Adipose tissue (tissue), 3 donors: ENCODE measurements around the gene SFRP5. TPM values are rescaled to one million over a fixed set of nuclear protein-coding genes. Genes with fewer than 3 reads are reported as not detected.

ENCODE experiments used
- H3K27ac ChIP-seq: one replicate; pipeline ENCODE4 v1.5.1; 2013; ENCODE audit warnings: low read depth, low read length
- WGBS, 3 donors: extraction: QIAGEN DNeasy Blood & Tissue Kit; methylation state at CpG; one replicate each; pipeline ENCODE4 v1.1.7; 2013; 5-methylcytosine and 5-hydroxymethylcytosine counted together
- polyA plus RNA-seq, 3 donors: library from polyadenylated mRNA; stranded (reverse); fragments of 200-250 nt; gene quantifications; one replicate each; pipeline ENCODE4 v1.2.3, GENCODE V29; 2013
- donor health status: healthy with polysubstance abuse.
- donor health status: Bipolar disorder and iron deficiency.
- donor health status: healthy.

Gene SFRP5
- polyA plus RNA-seq, 3 donors = 0.11 to 86.2 (median 0.67) TPM

DNA sequence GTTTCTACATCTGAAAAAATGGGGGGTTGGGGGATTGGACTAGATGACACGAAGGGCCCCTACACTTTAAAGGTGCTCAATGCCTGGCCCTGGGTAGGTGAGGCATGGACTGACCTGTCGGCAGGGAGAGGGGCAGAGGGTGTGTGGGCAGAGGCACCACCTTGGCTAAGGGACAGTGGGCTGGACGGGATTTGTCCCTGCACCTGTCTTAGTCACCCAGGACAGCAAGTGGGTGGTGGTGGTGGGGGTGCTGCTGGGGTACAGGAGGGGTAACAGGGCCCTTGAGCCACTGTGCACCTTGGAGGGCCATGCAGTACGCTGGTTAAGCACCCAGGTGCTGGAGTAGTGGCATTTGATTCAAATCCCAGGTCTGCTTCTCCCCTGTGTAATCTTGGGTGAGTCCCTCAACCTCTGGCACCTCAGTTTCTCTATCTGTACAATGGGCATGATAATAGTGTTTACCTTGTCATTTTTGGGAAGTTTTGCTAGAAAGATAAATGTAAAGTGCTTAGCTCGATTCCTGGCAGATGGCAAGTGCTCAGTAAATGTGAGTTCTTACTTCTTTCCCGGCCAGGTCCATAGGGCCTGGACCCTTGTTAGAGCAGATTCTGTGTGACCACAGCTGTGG lies 18.1 kb upstream of the SFRP5 start:
- 41 to 77% (median 69%) methylated on average over 5 to 6 of the region's 6 CpGs for WGBS, 3 donors
- no peak overlapping the region for H3K27ac ChIP-seq

DNA sequence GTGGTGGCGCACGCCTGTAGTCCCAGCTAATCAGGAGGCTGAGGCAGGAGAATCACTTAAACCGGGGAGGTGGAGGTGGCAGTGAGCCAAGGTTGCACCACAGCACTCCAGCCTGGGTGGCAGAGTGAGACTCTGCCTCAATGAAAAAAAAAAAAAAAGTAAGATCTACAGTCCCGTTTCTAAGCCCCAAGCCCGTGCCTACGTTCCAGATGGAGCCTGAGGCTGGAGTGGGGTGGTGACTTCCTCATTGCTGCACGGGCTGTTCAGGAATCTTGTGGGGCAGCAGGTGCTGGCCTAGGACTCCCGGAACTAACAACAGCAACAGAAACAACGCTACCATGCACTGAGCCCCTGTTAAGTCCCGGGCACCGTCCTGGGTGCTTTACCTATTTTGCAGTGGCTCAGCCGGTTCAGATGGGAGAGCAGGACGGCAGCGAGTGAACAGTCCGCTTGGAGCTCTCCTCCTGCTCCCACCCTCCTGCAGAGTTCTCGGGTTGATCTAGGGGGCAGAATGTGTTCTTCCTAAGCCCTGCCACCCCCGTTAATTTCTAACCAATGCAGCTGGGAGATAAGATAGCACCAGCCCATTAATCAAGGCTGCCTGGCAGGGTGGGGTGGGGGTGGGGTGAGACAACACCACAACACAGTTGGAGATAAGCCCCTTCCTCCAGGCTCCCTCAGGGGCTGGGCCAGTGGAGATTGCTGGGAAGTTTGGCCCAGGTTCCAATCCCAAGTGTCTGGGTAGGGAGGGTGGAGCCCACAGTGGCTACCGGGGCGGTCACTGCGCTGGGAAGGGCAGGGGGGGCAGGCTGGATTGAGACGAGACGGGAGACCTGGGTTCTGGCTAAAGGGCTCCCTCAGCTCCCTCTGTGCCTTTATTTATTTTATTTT lies 17.0 kb upstream of the SFRP5 start:
- no peak overlapping the region for H3K27ac ChIP-seq
- 7 to 17% (median 16%) methylated on average over 22 of the region's 22 CpGs for WGBS, 3 donors

DNA sequence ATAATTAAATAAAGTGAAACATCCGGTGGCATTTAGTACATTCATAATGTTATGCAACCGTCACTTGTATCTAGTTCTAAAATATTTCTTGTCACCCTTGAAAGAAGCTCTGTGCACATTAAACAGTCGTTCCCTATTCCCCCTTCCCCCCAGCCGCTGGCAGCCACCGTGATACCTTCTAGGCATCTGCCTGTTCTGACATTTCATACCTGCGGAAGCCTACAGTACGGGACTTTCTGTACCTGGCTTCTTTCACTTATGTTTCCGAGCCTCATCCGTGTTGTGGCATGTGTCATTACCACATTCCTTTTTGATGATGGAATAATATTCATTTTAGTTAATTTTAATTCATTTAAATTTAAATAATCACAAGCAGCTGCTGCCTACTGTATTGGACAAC lies 13.9 kb upstream of the SFRP5 start:
- WGBS, 3 donors = 32 to 86% (median 85%) methylated on average over 9 of the region's 9 CpGs
- no peak overlapping the region for H3K27ac ChIP-seq

DNA sequence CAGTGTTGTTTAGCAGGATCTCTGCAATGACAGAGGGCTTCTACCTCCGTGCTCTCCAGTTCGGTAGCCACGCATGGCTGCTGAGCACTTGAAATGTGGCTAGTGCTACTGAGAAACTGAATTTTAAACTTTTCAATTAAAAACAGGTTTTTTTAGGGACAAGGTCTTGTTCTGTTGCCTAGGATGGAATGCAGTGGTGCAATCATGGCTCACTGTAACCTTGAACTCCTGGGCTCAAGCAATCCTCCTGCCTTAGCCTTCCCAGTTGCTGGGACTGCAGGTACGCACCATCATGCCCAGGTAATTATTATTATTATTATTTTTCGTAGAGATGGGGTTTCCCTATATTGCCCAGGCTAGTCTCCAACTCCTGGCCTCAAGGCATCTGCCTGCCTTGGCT lies 13.4 kb upstream of the SFRP5 start:
- H3K27ac ChIP-seq = no peak overlapping the region
- 59 to 93% (median 89%) methylated on average over 5 of the region's 5 CpGs for WGBS, 3 donors

DNA sequence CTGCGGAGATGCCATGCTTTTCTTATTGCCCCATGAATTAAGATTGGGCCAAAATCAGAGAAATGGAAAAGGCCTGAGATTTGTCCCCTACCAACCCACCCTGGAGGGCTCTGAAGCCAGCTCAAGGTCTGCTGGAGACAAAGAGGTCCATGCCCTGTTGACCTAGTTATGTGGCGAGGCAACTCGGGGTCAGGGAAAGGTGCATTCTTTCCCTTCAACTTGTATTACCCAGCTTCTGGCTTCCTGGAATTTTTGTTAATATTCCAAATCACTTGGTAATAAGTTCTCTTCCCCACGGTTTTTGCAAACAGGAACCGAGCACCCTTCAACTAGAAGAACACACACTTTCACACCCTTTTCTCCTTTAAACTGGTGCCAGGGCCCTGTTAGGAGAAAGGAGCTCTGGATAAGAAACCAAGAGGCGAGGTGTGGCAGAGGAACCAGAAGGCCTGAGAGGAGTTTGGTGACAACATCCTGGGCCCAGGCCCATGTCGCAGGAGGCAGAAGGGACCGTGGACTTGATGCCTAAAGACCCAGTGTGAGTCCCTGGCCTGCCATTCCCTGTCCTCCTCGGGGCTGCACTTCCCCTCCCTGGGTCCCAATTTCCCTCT lies 12.5 kb upstream of the SFRP5 start:
- no peak overlapping the region for H3K27ac ChIP-seq

DNA sequence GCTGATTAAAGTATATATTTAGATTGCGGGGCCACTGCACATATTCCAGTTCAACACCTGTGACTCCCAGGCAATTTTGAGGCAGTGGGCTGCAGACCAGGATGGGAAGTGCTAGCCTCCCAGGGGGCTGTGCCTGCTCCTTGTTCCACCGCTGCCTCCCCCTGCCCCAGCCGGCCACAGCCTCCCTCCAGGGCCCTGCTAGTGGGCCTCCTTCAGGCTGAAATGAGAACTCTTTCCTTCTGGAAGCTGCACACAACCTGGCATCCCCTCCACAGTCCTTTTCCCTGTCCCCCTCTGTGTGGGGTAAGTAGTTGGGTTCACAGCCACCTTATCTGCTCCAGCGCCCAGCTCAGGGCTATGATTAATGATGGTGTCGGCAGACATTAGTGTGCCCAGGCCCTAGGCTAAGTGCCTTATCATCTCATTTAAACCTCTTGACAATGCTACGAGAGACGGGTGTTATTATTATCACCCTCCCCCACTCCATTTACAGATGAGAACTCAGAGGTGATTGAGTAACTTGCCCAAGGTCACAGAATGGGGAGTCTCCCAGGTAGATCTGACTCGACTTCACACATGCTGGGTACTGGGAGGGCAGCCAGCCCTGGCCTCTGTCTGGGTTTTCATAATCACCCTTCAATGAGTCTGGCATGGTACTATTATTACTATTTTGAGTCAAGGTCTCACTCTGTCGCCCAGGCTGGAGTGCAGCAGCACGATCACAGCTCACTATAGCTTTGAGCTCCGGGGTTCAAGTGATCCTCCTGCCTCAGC lies 10.8 kb upstream of the SFRP5 start:
- H3K27ac ChIP-seq = no peak overlapping the region
- 29 to 86% (median 77%) methylated on average over 11 of the region's 11 CpGs for WGBS, 3 donors

More for the DNA sequence above, 12.5 kb upstream of the SFRP5 start:
- WGBS, 3 donors = 37 to 81% (median 81%) methylated on average over 9 of the region's 9 CpGs

DNA sequence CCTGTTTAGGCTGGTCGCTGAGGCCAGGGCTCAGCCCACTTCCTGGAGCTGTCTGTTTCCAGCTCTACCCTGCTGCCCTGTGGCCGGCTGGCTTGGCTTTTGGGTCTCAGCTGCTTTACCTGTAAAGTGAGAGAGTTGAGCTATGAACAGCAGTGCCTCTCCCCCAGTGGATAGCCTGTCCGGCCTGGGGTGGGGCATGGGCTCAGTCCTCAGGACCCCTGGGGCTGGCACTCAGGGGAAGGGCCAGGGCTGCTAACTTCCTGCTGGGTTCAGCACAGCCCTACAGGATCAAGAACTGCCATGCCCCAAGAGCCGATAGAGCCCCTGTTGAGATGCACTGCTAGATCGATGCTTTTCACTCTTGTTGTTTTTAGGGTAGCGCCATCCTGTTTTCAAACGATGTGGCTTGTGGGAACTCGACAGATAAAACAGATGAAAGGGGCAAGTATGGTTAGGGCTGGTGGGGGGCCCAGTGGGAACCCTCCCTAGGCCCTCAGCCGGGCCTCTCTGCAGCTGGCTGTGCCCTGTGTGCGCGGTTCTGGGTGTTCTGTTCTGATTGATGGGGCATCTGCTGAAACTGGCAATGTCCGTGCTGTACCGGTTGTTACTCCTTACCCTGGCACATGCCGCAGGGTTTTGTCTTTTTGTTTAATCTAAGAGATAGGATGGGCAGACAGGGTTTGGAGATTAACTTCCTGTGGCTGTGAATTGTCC lies 10.0 kb upstream of the SFRP5 start:
- 28 to 67% (median 63%) methylated on average over 14 of the region's 14 CpGs for WGBS, 3 donors
- H3K27ac ChIP-seq = no peak overlapping the region

DNA sequence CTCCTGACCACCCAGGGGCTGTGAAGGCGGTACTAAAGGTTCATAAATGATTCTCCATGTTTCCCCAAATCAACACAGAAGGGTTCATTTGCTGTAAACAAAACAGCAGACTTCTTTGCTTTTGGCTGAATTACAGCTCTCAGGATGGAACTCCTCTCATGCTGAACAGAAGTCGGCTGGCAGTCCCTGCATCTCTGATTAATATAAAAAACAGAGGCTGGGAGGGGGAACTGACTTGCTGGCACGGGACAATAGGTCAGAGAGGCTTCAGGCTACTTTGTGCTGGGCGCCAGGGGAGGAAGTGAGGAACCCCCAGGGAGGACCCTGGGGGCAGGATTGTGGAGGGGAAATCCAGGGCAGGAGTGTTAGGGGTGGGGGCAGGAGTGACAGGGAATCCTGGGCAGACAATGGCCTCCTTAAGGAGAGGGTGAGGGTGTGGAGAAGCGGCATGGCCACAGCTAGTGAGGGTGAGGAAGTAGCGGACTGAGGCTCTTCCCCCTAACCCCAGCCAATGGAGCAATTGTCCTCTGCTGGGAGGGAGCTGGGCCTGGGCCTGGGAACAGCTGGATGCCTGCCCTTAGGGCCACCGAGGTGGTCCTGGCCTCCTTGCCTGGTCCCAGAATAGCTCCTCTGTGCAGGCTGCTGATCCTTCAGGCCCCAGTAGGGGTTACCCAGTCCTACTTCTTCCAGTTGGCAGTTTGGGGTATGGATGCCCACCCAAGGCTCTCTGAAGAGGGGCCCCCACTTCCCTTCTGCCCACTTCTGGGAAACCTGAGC lies 9.2 kb upstream of the SFRP5 start:
- WGBS, 3 donors = 32 to 41% (median 41%) methylated on average over 7 of the region's 7 CpGs
- H3K27ac ChIP-seq = no peak overlapping the region

DNA sequence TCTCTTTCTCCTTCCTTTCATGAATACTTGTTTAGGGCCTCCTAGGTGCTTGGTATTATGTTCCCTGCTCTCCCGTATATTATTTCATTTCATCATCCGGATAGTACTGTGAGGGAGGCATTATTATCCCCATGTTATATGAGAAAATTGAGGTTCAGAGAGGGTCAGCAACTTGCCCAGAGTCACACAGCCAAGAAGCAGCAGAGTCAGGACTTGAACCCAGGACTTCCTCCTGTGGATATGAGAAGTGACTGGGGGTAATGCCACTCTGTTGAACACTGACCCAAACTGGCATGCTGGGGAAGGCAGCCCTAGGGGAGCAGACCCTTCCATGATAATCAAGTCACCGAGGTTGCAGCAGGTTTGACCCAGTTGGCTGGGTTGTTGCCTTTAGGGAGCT lies 8.2 kb upstream of the SFRP5 start:
- no peak overlapping the region for H3K27ac ChIP-seq
- 84 to 92% (median 92%) methylated on average over 3 of the region's 3 CpGs for WGBS, 3 donors

DNA sequence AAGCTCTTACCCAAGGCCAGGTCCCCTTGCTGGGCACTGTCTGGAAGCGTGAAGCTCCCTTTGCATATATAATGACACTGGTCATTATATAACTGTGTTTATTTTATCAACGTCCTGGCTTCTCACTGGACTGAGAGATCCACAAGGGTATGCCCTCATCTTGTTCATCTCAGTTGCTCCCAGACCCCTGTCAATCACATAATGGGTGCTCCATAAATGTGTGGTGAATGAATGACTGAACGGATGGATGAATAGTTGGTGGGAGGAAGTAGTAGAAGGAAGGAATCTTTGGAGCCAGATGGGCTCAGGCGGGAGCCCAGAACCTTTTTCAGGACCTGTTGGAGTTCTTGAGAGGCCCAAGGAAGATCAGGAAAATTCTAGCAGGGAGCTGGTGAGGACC lies 7.7 kb upstream of the SFRP5 start:
- WGBS, 3 donors = 69 to 80% (median 79%) methylated on average over 4 of the region's 4 CpGs
- H3K27ac ChIP-seq = no peak overlapping the region

DNA sequence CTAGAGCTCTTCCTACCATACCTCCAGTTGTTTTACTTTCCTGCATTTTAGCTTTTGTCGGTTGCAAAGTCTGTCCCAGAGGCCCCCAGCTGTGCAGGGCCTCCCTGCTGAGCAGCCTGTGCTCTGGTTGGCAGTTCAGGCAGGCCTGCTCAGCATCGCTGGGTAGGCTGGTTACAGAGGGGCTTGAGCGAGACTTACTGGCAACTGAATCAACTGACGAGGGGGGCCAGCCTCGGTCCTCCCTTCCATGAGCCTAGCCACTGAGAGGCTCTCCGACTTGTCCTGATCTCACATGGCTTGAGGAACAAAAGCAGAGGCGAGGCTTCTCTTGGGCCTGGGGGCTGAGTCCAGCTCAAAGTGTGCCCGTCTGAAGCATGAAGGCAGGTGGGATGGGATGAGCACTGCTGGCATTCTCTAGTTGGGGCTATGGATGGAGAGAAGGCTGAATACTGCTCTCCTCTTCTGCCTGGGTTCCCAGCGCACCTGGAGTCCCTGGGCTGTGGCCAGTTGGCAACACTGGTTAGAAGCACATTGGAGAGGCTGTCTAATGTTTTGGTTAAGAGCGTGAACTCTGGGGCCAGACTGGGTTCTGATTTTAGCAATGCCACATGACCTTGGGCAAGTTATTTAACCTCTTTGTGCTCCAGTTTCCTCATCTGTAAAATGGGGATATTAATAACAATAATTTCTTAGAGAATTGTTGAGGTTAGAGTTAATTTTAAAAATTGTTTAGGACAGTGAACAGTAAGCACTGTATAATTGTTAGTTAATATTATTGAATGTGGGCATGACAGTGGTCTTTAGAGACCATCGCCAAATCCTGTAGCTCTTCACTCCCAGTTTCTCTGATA lies 6.9 kb upstream of the SFRP5 start:
- WGBS, 3 donors = 74 to 88% (median 85%) methylated on average over 11 of the region's 11 CpGs
- H3K27ac ChIP-seq = no peak overlapping the region

DNA sequence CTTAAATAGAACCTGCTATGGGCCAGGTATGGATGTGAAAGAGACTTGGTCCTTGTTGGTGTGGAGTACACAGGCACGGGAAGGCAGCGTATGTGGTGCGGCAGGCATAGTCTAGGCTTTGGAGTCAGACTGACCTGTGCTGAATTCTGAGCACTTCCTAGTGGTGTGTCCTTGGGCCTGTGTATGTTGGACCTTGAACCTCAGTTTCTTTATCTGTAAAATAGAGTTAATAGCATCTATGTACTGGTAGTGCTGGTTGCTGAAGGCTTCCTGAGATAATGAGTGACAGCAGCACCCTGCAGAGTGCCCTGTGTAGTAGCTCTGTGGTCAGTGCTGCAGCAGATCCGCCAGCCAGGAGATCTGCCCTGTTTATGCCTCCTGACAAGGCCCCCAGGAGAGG lies 5.3 kb upstream of the SFRP5 start:
- WGBS, 3 donors = 82 to 95% (median 94%) methylated on average over 4 of the region's 4 CpGs
- no peak overlapping the region for H3K27ac ChIP-seq

DNA sequence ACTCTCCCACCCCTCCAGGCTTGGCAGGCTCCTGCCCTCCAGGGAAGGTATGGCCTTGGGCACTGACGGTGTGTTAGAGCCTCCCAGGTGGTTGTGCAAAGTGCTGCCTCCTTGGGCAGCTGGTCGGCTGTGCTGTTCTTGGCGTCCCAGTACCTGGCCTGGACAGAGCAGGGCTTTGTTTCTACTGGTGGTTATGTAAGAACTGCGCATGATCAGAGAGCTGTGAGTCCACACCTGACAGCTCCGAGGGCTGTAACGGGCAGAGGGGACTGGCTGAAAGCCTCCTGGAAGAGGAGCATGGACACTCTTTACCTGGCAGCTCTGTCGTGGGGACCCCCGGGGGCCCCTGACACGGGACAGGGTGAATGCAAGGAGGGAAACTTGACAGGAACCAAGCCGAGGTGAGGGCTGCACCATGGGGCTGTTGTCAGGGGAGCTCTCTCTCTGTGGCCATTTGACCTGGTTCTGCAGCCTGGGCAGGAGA lies 3.1 kb upstream of the SFRP5 start:
- no peak overlapping the region for H3K27ac ChIP-seq
- WGBS, 3 donors = 22 to 69% (median 68%) methylated on average over 10 of the region's 10 CpGs

DNA sequence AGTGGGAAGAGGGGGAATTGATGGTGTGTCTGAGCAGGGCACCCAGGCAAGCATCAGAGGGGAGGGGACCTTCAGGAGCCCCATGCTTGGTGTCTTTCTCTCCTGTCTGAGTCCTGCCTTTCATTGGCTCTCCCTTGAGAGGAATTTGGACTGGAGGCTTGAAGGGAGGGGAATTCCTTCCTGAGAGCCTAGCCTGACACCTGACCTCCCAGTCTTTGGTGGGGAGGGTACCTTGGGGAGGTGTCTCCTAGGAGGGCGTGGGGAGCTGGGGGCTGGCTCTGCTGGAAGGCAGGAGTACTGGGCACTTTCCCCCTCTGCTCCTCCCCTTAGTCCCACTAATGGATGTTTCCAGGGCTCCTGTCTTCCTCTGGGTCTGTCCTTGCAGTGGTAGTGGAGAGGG lies 1.3 kb upstream of the SFRP5 start:
- H3K27ac ChIP-seq = no peak overlapping the region
- WGBS, 3 donors = 41 to 72% (median 71%) methylated on average over 1 of the region's 1 CpG

DNA sequence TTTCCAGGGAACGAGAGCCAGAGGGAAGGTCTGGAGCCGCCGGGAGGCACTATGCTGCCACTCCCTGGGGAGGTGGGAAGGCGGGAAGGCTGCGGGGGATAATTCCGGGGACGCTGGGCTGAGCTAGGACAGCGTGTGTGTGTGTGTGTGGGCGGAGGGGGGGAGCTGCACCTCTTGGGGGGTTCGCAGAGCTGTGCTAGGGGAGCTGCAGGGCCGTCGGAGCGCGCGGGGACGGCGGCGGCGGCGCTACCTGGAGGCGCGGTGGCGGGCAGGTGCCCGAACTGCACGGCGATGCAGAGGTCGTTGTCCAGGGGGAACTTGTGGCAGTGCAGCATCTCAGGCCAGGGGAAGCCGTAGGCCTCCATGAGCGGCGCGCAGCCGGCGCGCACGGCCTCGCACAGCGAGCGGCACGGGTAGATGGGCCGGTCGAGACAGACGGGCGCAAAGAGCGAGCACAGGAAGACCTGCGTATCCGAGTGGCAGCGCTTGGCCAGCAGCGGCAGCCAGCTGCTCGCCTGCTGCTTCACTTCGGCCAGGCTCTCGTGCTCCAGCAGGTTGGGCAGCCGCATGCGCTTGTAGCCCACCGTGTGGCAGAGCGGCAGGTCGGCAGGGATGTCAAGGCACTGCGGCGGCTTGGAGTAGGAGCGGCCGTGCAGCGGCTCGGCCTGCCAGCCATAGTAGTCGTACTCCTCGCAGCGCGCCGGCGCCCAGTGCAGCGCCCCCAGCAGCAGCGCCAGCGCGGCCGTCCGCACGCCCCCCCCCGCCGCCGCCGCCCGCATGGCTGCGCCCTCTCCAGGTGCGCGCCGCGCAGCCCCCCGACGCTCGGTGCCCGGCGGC lies 526 bp downstream of the SFRP5 start:
- WGBS, 3 donors = 1 to 2% (median 2%) methylated on average over 71 to 90 of the region's 90 CpGs
- H3K27ac ChIP-seq = no peak overlapping the region

DNA sequence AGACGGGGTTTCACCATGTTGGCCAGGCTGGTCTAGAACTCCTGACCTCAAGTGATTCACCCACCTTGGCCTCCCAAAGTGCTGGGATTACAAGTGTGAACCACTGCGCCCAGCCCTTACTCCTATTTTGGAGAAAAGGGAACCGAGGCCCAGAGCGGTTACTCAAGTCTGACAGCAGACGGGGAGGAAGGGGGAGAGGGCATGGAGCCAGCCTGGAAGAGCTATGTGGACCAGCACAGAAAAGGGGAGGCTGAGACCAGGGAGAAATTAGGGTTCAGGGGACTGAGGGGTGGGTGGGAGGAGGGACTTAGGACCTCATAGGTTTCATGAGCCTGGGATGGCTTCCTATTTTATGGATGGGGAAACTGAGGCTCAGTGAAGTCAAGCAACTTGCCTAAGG lies 1.5 kb downstream of the SFRP5 start:
- H3K27ac ChIP-seq = no peak overlapping the region
- 43 to 54% (median 53%) methylated on average over 5 of the region's 5 CpGs for WGBS, 3 donors
